NT2/D1 (cell line): Measurements from ENCODE around the gene NME5.
A peak's percentile ranks its signal among the peaks of the same experiment; 100 is the strongest.

Experiments used
- DNase-seq: peaks from one replicate; pipeline ENCODE4 v3.0.0-alpha.2; 2011; ENCODE audit warnings: low read depth, low spot score
- H3K27me3 ChIP-seq: 2 replicates; pipeline ENCODE4 v1.6.0; 2011; ENCODE audit warnings: mild to moderate bottlenecking; ENCODE audit not compliant: insufficient read length, insufficient read depth
- H3K36me3 ChIP-seq: 2 replicates; pipeline ENCODE4 v1.6.1; 2011; ENCODE audit warnings: mild to moderate bottlenecking, low read length, mixed read lengths; ENCODE audit not compliant: insufficient read depth, insufficient read length
- H3K4me1 ChIP-seq: 2 replicates; pipeline ENCODE4 v1.5.1; 2011; ENCODE audit not compliant: insufficient read depth, insufficient read length
- H3K4me3 ChIP-seq: 2 replicates; pipeline ENCODE4 v1.5.1; 2011; ENCODE audit warnings: low read depth; ENCODE audit not compliant: insufficient read length
- H3K9ac ChIP-seq: 2 replicates; pipeline ENCODE4 v1.6.0; 2011; ENCODE audit warnings: low read depth; ENCODE audit not compliant: insufficient read length
- H3K9me3 ChIP-seq: 2 replicates; pipeline ENCODE4 v1.5.1; 2011; ENCODE audit warnings: mild to moderate bottlenecking, low read length; ENCODE audit not compliant: insufficient read depth
- SUZ12 ChIP-seq: IDR thresholded peaks from 2 replicates; pipeline ENCODE4 v1.6.1; 2011; ENCODE audit not compliant: insufficient read length, insufficient read depth; ENCODE audit errors: extremely low read depth
- YY1 ChIP-seq: IDR thresholded peaks from 2 replicates; pipeline ENCODE4 v1.6.1; 2011; ENCODE audit not compliant: insufficient read length, insufficient read depth
- ZNF274 ChIP-seq: IDR thresholded peaks from 2 replicates; pipeline ENCODE4 v1.6.1; 2011; ENCODE audit warnings: mild to moderate bottlenecking, low read depth, low read length

The NME5 gene

DNA sequence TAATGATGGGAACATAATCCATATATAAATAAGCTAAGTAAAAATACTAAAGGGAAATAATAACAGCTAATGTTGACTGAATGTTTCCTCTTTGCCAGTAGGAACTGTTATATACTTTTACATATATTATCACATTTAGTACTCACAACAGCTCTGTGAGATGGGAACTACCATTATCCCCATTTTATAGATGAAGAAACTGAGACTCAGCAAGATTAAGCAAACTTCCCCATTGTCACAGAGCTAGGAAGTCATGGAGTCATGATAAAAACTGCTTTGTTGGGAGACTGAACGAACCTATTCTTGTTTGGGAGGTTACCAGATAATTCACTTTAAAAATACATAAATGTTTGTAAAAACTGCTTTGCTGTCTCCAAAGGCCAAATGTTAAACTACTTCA, 32.0 kb downstream of the NME5 start:
- H3K9ac ChIP-seq: no peak overlapping the region
- H3K9me3 ChIP-seq: no peaks in the 10 kb centered on the region
- H3K4me3 ChIP-seq: no peak overlapping the region
- DNase-seq: no peak
- no peaks in the 10 kb centered on the region for H3K27me3 ChIP-seq
- no peaks in the 10 kb centered on the region for H3K36me3 ChIP-seq
- no peak for TF ChIP-seq ZNF274
- no peak for TF ChIP-seq SUZ12
- no peak for TF ChIP-seq YY1
- H3K4me1 ChIP-seq: no peaks in the 10 kb centered on the region

DNA sequence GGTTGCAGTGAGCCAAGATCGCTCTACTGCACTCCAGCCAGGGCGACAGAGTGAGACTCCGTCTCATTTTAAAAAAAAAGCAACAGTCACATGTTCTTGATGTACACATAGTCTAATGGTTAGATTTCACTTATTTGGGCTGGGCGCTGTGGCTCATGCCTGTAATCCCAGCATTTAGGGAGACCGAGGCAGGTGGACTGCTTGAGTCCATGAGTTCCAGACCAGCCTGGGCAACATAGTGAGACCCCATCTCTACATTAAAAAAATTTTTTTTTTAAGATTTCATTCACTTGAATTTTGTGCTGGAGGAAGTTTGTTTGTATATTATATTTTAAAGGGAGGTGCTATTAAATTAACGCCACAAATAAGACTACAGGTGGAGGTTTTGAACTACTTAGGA, 33.5 kb downstream of the NME5 start:
- no peaks in the 10 kb centered on the region for H3K36me3 ChIP-seq
- no peaks in the 10 kb centered on the region for H3K27me3 ChIP-seq
- no peaks in the 10 kb centered on the region for H3K4me1 ChIP-seq
- TF ChIP-seq SUZ12 (no peak), ZNF274 (no peak), YY1 (no peak)
- no peaks in the 10 kb centered on the region for H3K9me3 ChIP-seq
- no peak for DNase-seq
- H3K9ac ChIP-seq: no peak overlapping the region
- H3K4me3 ChIP-seq: no peak overlapping the region

DNA sequence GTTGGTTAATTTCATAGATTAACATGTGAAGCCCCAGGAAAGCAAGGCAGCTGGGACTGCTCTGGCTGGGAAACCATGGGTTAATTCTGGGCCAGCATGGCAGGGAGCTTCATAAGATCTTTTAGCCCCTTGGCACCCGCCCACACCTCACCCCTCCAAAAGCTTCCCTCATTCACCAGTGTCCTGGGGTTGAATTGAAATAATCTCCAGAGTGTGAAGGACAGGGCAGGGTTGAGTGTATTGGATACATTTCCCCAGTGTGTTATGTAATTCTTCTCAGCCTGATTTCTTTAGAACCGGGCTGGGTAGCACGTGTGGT, 36.0 kb downstream of the NME5 start:
- TF ChIP-seq SUZ12: no peak
- TF ChIP-seq YY1: no peak
- TF ChIP-seq ZNF274: no peak
- DNase-seq: no peak
- Histone ChIP-seq H3K27me3 (no peaks in the 10 kb centered on the region), H3K4me1 (no peaks in the 10 kb centered on the region), H3K9ac (no peak overlapping the region), H3K36me3 (no peaks in the 10 kb centered on the region), H3K4me3 (no peak overlapping the region), H3K9me3 (no peaks in the 10 kb centered on the region)

DNA sequence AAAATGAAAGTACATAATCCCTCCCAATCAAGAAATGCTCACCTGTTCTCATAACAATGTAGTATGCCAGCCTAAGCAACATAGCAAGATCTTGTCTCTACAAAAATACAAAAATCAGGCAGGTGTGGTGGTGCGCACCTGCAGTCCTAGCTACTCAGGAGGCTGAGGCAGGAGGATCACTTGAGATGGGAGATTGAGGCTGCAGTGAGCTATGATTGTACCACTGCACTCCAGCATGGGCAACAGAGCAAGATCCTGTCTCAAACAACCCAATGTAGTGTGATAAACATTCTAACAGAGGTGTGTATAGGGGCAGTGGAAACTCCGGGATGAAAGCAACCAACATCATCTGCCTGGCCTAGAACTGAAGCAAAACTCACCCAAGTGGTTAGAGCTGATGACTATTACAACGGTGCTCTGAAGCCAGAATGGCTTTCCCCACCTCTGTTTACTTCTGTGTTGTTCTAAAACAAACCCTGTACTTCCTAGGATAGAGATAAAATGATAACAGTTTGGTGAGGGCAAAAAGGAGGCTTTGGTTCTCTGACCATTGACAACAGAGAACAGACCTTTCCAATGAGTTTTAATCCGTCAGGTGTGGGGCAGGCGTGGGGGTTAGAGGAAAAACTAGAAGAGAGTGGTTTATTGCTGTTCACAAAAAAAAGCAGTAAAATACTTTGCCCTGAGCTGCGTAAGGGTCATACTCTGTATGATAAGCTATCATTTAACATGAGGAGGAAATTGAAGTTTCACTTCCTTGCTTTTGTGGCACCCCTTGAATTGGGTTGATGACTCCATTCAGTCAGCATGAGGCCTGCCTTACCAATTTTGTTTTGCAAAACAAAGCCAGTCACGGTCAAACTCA, 36.5 kb downstream of the NME5 start:
- DNase-seq: no peak
- Histone ChIP-seq H3K36me3 (no peaks in the 10 kb centered on the region), H3K9ac (no peak overlapping the region), H3K27me3 (peaks cover 3% of the 10 kb centered on the region), H3K4me1 (no peaks in the 10 kb centered on the region), H3K9me3 (no peaks in the 10 kb centered on the region), H3K4me3 (no peak overlapping the region)
- TF ChIP-seq ZNF274: no peak

DNA sequence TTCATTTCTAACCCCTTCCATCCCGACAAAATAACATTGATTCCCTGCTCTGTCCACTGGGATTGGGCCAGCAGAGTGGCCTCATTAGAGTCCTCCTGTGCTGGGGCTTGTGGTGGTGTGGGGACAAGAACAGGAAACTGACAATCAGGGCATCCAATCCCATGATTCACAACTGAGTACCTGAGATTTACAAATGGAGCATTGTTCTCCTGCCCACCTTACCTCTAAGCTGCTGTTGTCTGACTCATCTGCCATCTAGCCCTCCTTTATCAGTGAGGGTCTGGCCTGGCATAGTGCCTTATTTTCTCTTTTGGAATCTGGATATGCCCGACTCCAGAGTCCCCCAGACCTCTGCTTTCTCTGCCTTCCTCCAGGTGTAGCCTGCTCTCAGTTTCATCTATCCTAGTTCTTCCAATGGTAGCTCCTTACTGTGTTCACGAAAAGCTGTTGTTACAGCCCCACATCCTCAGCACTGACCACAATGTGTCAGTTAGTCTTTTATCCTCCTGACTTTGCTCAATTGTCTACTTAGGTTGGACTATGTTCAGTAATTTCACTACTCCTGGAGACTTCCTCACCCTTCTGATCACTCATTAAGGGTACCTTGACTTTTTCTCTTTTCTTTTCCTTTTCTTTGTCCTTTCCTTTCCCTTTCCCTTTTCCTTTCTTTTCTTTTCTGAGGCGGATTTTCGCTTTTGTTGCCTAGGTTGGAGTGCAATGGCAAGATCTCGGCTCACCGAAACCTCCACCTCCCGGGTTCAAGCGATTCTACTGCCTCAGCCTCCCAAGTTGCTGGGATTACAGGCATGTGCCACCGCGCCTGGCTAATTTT, 42.0 kb downstream of the NME5 start:
- DNase-seq: no peak
- peaks cover 28% of the 10 kb centered on the region for H3K27me3 ChIP-seq
- H3K4me1 ChIP-seq: peaks cover 14% of the 10 kb centered on the region
- no peaks in the 10 kb centered on the region for H3K9me3 ChIP-seq
- TF ChIP-seq ZNF274: no peak
- no peak for TF ChIP-seq YY1
- TF ChIP-seq SUZ12: no peak
- no peaks in the 10 kb centered on the region for H3K36me3 ChIP-seq
- H3K4me3 ChIP-seq: no peak overlapping the region
- H3K9ac ChIP-seq: no peak overlapping the region

DNA sequence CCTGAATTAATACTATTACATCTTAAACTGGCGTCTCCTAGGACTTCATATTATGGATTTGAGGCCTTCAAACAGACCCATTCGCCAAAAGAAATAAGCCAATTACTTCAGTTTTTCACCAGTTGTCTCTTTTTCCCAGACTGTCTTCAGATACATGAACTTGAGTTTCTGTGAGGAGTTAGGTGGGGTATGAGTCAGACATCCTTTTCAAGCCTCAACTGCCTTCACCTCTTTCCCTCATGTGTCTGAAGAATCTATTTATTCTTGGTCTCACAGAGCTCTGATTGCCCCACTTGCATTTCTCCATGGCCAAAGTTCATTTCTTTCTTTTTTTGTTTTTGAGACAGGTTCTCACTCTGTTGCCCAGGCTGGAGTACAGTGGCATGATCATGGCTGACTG, 42.9 kb downstream of the NME5 start:
- no peaks in the 10 kb centered on the region for H3K9me3 ChIP-seq
- H3K9ac ChIP-seq: no peak overlapping the region
- H3K27me3 ChIP-seq: peaks cover 28% of the 10 kb centered on the region
- H3K4me3 ChIP-seq: no peak overlapping the region
- TF ChIP-seq SUZ12 (no peak), YY1 (no peak), ZNF274 (no peak)
- peaks cover 14% of the 10 kb centered on the region for H3K4me1 ChIP-seq
- no peaks in the 10 kb centered on the region for H3K36me3 ChIP-seq
- DNase-seq: no peak

DNA sequence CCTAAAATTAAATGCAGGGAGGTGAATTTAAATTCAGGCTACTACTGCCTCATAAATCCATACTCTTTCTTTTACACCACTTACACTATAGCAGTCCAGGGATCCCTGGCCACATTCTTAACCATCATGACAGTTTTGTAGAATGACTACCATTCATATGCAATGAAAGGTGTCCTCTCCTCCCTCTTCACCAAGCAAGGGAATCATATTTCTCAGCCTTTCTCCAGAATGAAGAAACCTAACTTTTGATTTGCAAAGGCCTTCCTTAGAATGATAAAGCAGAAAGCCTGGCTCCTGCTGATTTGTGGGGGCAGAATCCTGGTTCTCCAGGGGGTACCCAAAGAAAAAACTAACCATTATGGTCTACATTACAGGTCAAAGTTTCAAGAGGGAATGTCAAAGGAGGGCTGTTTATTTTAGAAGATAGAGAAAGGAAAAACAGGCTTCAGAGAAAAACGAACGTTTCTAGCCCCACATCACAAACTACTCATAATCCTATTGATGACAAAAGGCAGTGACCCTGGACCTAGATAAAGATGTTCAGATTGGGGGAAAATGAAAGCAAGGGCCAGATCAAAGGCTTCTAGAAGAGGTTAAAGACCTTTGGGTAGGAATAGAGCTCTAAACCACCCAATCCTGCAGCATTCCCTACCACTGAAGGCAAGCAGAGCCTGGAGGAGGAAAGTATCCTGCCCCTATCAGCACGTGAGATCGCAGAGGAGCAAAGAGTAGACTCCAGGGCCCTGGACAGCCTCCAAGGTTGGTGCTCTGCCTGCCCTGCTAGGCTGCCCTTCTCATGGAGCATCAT, 43.9 kb downstream of the NME5 start:
- Histone ChIP-seq H3K36me3 (no peaks in the 10 kb centered on the region), H3K4me1 (peaks cover 14% of the 10 kb centered on the region), H3K9ac (peak overlapping the region; percentile 50), H3K4me3 (no peak overlapping the region), H3K9me3 (no peaks in the 10 kb centered on the region), H3K27me3 (peaks cover 36% of the 10 kb centered on the region)
- peak; percentile 63 for DNase-seq
- TF ChIP-seq ZNF274: no peak
- no peak for TF ChIP-seq SUZ12
- no peak for TF ChIP-seq YY1
